NCI-H345 (cell line): ENCODE data around the gene DDX51.
A peak's percentile ranks its signal among the peaks of the same experiment; 100 is the strongest.

Experiments
- DNase-seq: peaks from one replicate; lab custom pipeline; 2025; lab: John Stamatoyannopoulos, UW

The DDX51 gene

GRCh38 chr12:132179431-132180362 lies 35.6 kb upstream of the DDX51 start:
- DNase-seq, result no peak

- DNase-seq, result peak; percentile 51
These were observed 34.8 kb upstream of the DDX51 start for GRCh38 chr12:132178801-132179401.

DNA sequence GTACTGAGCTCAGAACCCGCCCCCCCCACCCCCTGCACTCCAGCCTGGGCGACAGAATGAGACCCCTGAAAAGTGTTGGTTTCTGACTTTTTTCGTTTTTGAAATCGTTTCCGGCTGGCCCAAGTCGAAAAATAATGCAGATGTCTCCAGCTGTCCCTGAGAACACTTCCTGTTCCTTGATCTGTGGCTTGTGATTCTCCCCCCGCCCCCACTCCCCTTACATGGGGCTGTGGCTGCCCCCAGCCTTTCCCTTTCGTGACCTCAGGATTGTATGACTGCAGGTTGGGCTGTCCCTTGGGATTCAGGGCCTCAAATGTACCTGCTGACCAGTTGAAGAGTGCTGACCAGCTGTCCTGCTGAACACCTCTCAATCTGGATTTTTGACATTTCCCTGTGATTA lies 34.2 kb upstream of the DDX51 start:
- no peak for DNase-seq

- no peak for DNase-seq
These were observed 32.9 kb upstream of the DDX51 start for GRCh38 chr12:132176920-132177551.

GRCh38 chr12:132176385-132176919 lies 32.3 kb upstream of the DDX51 start:
- DNase-seq, result no peak

GRCh38 chr12:132175496-132176384 lies 31.6 kb upstream of the DDX51 start:
- no peak for DNase-seq

- no peak for DNase-seq
These were observed 30.8 kb upstream of the DDX51 start for GRCh38 chr12:132174839-132175490.

DNA sequence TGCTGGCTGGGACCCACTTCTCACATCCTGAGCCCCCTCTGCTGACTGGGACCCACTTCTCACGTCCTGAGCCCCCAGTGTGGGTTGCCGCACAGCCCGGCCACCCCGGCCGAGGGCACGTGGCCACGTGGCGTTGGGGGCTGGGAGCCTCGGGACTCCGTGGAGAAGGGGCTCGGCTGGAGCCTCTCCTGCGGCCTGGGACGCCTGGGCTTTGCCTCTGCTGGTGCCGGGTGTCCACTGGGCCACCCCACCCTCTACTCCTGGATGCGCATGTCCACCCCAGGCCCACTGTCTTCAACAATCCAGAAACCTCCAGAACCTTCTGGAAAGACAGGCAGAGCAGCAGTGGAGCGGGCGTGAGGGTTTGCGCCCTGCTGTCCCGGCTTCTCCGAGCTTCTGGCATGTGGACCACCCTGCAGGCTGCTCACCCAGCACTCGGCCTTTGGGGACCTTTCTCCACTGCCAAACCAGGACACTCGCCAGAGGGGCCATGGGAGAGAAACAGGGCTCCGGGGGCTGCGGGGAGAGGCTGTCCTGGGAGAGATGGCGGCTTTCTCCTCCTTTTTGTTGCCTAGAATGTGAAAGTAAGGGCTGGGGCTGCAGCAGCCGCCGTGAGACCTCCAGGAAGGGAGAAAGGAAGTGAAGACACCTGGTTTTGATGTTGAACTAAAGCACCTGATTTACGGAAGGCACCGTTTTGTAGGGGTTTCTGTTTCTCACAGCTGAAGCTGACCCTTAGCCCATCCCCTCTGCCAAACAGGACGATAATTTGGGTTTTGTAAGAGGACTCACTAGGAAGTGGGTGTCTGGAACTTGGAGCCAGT lies 30.1 kb upstream of the DDX51 start:
- DNase-seq, result no peak

- DNase-seq, result no peak
These were observed 29.3 kb upstream of the DDX51 start for GRCh38 chr12:132173135-132174014.

DNA sequence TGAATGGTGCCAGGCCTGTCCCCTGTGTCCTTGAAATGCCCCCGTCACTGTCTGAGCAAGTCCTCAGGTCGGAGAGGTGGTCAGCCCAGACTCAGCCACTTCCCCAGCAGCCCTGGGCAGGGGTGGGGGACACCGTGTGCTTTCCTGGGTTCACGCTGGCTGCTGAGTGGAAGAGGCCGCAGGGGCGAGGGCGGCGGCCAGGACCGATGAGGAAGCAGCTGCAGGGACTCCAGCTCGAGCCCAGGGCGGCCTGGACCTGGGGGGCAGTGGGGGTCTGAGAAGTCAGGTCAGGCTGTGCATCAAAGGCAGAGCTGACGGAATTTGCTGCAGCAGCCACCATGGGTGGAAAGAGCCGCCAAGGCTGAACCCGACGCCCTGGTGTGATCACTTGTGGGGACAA lies 28.5 kb upstream of the DDX51 start:
- DNase-seq, result no peak

GRCh38 chr12:132171968-132172521 lies 27.9 kb upstream of the DDX51 start:
- DNase-seq, result no peak

- DNase-seq, result peak; percentile 37
These were observed 27.3 kb upstream of the DDX51 start for GRCh38 chr12:132171293-132171967.

DNA sequence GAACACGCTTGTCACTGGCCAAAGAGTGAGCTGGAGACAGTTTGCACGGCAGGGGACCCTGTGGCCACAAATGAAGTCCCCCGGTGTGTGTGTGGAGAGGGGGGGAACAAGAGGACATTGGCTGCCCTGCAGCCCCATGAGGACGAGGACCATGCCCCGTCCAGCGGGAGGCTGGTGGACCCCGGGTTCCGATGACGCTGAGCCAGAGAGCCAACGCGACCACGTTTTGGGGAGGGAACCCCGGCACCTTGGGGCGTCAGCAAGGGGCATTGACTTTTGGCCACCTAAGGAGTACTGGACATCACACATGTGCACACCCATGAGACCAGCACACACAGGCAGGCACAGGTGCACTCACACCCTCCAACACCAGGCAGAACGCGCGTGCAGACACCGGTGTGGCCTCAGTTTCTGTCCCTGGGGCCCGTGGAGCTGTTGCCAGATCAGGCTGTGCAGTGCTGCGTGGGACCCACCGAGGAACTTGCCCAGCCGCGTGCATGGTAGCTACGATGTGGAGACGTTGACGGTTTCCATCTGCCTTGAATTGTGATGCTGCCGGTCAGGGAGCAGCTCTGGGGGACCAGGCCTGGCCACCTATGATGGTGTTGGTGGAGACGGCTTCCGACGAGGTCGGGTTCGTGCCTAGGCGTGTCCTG lies 26.6 kb upstream of the DDX51 start:
- no peak for DNase-seq

- DNase-seq, result no peak
These were observed 26.0 kb upstream of the DDX51 start for GRCh38 chr12:132170094-132170636.

DNA sequence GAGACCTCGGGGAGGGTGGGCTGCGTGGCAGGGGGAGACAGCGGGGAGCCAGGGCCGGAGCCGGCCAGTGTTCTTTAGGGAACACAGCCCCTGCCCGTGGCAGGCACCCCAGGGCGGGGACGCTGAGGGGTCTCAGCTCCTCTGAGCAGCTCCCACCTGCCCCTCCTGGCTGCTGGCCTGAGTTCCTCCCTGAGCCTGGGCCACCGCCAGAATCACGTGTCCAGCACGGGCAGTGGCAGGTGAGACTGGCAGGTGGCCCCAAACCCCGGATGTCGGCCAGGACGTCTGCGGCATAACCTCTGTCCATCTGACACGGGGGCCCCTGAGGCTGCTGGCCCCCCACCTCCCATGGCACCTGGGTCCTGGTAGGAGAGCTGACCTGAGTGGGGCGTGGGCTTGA lies 25.3 kb upstream of the DDX51 start:
- DNase-seq, result no peak

DNA sequence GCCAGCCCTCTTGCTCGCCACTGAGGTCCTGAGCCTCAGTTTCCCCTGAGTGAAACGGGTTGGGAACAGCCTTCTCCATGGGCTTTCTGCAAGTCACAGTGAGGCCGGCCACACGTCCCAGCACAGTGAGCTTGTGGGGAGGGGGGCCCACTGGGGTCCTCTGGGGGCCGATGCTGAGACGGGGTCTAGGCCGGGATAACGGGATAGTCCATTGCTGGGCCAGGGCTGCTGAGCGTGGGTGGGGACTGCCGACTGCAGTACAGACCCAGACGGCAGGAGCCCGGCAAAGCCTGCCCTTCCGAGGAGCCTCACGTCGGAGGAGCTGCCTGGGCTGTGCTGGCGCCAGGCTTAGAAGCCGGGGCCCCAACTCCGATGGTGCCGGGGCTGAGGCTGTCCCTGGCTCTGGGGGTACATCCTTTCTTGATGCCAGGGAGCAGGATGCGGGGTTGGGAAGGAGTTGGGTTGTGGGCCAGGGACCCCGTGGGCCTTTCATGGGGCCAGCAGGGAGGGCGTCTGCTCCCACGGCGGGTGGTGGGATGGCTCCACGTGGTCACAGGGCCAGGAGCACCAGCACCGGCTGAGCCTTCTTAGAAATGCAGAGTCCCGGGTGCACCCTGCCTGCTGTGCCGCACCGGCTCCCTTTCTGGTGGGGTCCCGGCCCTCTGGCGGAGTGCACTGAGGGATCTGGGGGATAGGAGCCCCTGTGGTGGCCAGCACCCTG lies 24.4 kb upstream of the DDX51 start:
- DNase-seq, result no peak
